ENCODE results near the gene SUGCT. TPM values are rescaled to one million over a fixed set of nuclear protein-coding genes. Genes with fewer than 3 reads are reported as not detected.

SUGCT gene
- polyA plus RNA-seq, 1 donor: 18.8 TPM

DNA sequence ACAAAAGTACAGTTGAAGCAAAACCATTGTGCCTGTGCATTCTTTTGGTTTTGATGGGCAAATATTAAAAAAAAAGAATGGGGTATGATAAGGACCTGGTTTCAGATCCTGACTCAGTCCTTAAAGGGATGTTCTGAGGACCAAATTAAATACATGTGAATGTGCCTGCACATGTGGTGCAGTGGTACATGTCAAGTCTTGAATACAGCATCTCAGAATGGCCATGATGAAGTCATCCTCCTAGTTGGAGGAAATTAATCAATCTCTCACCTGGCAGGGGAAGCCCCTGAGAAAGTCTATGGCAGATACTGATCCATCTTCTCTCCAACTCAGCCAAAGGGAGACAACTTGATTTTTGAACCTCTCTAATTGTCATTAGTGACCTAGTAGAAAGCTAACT is 207.0 kb downstream of the SUGCT start:
- Histone ChIP-seq H3K4me1 (ENCODE audit: control insufficient read depth, insufficient read depth, low read length) (no peaks in the 10 kb centered on the region), H3K36me3 (ENCODE audit: control insufficient read depth, insufficient read depth, low read length) (no peaks in the 10 kb centered on the region), H3K27me3 (ENCODE audit: control insufficient read depth, insufficient read depth, low read length) (no peaks in the 10 kb centered on the region), H3K4me3 (ENCODE audit: low read length) (no peak overlapping the region), H3K9me3 (ENCODE audit: control insufficient read depth, low read depth, low read length) (no peaks in the 10 kb centered on the region), H3K27ac (ENCODE audit: low read length) (no peak overlapping the region)
- DNase-seq: no peak

GRCh38 chr7:40346554-40346953 is 211.7 kb downstream of the SUGCT start:
- no peaks in the 10 kb centered on the region for H3K9me3 ChIP-seq (ENCODE audit: control insufficient read depth, low read depth, low read length)
- H3K4me1 ChIP-seq (ENCODE audit: control insufficient read depth, insufficient read depth, low read length): no peaks in the 10 kb centered on the region
- DNase-seq: no peak
- WGBS (ENCODE audit: insufficient coverage, low lambda C conversion rate): no CpG with 5 or more reads among the region's 5 CpGs
- H3K27me3 ChIP-seq (ENCODE audit: control insufficient read depth, insufficient read depth, low read length): no peaks in the 10 kb centered on the region
- no peaks in the 10 kb centered on the region for H3K36me3 ChIP-seq (ENCODE audit: control insufficient read depth, insufficient read depth, low read length)
- no peak overlapping the region for H3K27ac ChIP-seq (ENCODE audit: low read length)
- H3K4me3 ChIP-seq (ENCODE audit: low read length): no peak overlapping the region

DNA sequence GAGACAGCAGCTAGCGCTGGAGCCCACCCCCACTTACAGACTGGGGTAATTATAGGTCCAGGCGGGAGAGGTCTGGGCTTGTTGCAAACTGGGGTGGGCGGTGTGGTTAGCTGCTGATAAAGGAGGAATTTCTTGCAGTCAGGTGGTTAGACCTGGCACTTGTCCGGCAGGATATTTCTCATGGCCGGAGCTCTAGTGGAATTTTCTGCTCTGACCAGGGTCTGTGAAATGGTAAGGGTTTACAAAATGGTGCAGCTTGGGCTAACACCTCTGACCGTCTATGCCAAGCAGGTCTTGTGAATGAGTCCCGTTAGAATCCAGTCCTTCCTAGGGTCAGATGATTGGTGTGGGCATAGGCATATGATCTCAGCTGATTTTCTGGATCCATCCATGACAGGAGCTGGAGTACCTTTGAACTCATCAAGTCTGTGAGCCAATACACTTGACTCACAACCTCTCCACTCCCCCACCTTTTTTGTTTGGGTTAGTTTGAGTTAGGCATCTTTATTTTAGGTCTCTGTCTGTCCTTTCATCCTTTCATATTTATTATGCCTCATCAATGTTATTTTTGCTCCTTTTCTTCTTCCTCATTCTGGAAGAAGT is 213.4 kb downstream of the SUGCT start:
- no peaks in the 10 kb centered on the region for H3K36me3 ChIP-seq (ENCODE audit: control insufficient read depth, insufficient read depth, low read length)
- no peak overlapping the region for H3K27ac ChIP-seq (ENCODE audit: low read length)
- WGBS (ENCODE audit: insufficient coverage, low lambda C conversion rate): no CpG with 5 or more reads among the region's 7 CpGs
- H3K4me3 ChIP-seq (ENCODE audit: low read length): no peak overlapping the region
- no peaks in the 10 kb centered on the region for H3K9me3 ChIP-seq (ENCODE audit: control insufficient read depth, low read depth, low read length)
- H3K27me3 ChIP-seq (ENCODE audit: control insufficient read depth, insufficient read depth, low read length): no peaks in the 10 kb centered on the region
- DNase-seq: no peak
- no peaks in the 10 kb centered on the region for H3K4me1 ChIP-seq (ENCODE audit: control insufficient read depth, insufficient read depth, low read length)

DNA sequence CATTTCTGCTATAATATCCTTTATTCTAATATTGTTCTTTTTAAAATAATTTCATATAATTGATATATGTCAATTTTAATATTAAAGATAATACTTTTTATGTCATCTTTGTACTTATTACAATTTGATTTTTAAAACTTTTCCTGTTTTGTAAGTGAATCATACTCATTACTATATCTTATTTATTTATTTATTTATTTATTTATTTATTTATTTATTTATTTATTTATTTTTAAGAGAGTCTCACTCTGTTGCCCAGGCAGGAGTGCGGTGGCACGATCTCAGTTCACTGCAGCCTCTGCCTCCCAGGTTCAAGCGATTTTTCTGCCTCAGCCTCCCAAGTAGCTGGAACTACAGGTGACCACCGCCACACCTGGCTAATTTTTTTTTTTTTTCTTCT is 215.3 kb downstream of the SUGCT start:
- H3K4me3 ChIP-seq (ENCODE audit: low read length): no peak overlapping the region
- H3K27ac ChIP-seq (ENCODE audit: low read length): no peak overlapping the region
- 100% methylated on average over 2 of the region's 4 CpGs for WGBS (ENCODE audit: insufficient coverage, low lambda C conversion rate)
- H3K4me1 ChIP-seq (ENCODE audit: control insufficient read depth, insufficient read depth, low read length): no peaks in the 10 kb centered on the region
- no peak for DNase-seq
- H3K9me3 ChIP-seq (ENCODE audit: control insufficient read depth, low read depth, low read length): no peaks in the 10 kb centered on the region
- no peaks in the 10 kb centered on the region for H3K27me3 ChIP-seq (ENCODE audit: control insufficient read depth, insufficient read depth, low read length)
- no peaks in the 10 kb centered on the region for H3K36me3 ChIP-seq (ENCODE audit: control insufficient read depth, insufficient read depth, low read length)

DNA sequence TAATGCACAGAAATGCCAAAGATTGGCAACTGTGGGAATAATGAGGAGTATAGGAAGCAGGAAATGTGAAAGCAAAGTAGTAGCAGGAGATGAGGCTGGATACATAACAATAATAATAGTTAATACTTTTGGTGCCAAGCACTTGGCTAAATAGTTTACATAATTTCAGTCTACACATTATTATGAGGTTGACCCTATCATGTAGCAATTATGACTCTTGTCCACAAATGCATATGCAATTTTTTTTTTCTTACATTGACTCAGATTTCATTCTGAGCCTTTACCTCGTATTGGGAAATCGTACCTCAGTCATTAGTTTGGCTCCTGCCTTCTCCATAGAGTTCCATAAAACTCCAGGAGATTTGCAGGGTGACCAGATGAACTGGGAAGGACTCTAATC is 219.9 kb downstream of the SUGCT start:
- 90% methylated on average over 2 of the region's 2 CpGs for WGBS (ENCODE audit: insufficient coverage, low lambda C conversion rate)
- Histone ChIP-seq H3K27ac (ENCODE audit: low read length) (no peak overlapping the region), H3K27me3 (ENCODE audit: control insufficient read depth, insufficient read depth, low read length) (no peaks in the 10 kb centered on the region), H3K9me3 (ENCODE audit: control insufficient read depth, low read depth, low read length) (no peaks in the 10 kb centered on the region), H3K36me3 (ENCODE audit: control insufficient read depth, insufficient read depth, low read length) (no peaks in the 10 kb centered on the region), H3K4me1 (ENCODE audit: control insufficient read depth, insufficient read depth, low read length) (no peaks in the 10 kb centered on the region), H3K4me3 (ENCODE audit: low read length) (no peak overlapping the region)
- no peak for DNase-seq

GRCh38 chr7:40356312-40356711 is 221.5 kb downstream of the SUGCT start:
- no peaks in the 10 kb centered on the region for H3K27me3 ChIP-seq (ENCODE audit: control insufficient read depth, insufficient read depth, low read length)
- H3K4me1 ChIP-seq (ENCODE audit: control insufficient read depth, insufficient read depth, low read length): no peaks in the 10 kb centered on the region
- no peak overlapping the region for H3K4me3 ChIP-seq (ENCODE audit: low read length)
- no peak overlapping the region for H3K27ac ChIP-seq (ENCODE audit: low read length)
- no peaks in the 10 kb centered on the region for H3K36me3 ChIP-seq (ENCODE audit: control insufficient read depth, insufficient read depth, low read length)
- H3K9me3 ChIP-seq (ENCODE audit: control insufficient read depth, low read depth, low read length): no peaks in the 10 kb centered on the region
- no peak for DNase-seq
- WGBS (ENCODE audit: insufficient coverage, low lambda C conversion rate): 100% methylated on average over 2 of the region's 3 CpGs

DNA sequence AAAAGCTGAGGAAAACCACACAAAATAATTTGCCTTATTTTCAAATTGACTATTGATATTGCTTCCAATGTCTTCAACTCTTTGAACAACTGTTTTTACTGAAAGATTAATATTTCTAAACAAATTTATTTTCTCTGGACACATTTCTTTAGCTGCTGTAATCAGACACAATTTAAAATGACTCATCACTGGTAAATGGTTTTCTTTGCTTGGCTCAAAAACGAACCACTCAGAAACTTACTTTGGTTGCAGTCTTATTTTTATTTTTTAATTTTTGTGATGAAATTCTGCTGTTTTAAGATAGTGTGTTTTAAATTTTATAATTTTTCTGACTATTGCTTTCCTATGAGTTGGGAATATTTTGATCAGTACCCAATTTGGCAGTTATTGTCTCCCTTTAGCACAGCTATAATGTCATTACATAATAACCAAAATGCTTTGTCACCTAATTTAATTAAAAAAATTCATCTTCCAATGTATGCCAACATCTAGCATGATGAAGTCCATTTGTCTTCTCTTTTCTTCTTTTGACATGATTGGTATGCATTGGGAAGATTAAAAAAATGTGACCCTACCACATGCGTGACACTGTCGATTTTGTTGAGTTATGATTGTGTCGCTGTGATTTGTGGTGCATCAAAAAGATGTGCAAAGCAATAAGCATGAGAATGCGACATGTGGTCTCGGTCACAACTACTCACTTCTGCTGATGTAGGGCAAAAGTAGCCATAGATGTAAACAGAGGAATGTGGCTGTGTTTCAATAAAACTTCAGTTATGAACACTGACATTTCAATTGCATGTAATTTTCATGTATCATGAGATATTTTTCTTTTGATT is 222.3 kb downstream of the SUGCT start:
- Histone ChIP-seq H3K4me1 (ENCODE audit: control insufficient read depth, insufficient read depth, low read length) (no peaks in the 10 kb centered on the region), H3K27me3 (ENCODE audit: control insufficient read depth, insufficient read depth, low read length) (no peaks in the 10 kb centered on the region), H3K4me3 (ENCODE audit: low read length) (no peak overlapping the region), H3K36me3 (ENCODE audit: control insufficient read depth, insufficient read depth, low read length) (no peaks in the 10 kb centered on the region), H3K27ac (ENCODE audit: low read length) (no peak overlapping the region), H3K9me3 (ENCODE audit: control insufficient read depth, low read depth, low read length) (no peaks in the 10 kb centered on the region)
- no peak for DNase-seq
- WGBS (ENCODE audit: insufficient coverage, low lambda C conversion rate): 91% methylated on average over 4 of the region's 6 CpGs

GRCh38 chr7:40369641-40370277 is 235.0 kb downstream of the SUGCT start:
- Histone ChIP-seq H3K27me3 (ENCODE audit: control insufficient read depth, insufficient read depth, low read length) (no peaks in the 10 kb centered on the region), H3K36me3 (ENCODE audit: control insufficient read depth, insufficient read depth, low read length) (no peaks in the 10 kb centered on the region), H3K9me3 (ENCODE audit: control insufficient read depth, low read depth, low read length) (no peaks in the 10 kb centered on the region), H3K4me1 (ENCODE audit: control insufficient read depth, insufficient read depth, low read length) (no peaks in the 10 kb centered on the region), H3K4me3 (ENCODE audit: low read length) (no peak overlapping the region), H3K27ac (ENCODE audit: low read length) (no peak overlapping the region)
- DNase-seq: no peak
- 93% methylated on average over 3 of the region's 5 CpGs for WGBS (ENCODE audit: insufficient coverage, low lambda C conversion rate)

GRCh38 chr7:40371806-40372440 is 237.1 kb downstream of the SUGCT start:
- Histone ChIP-seq H3K4me3 (ENCODE audit: low read length) (no peak overlapping the region), H3K27me3 (ENCODE audit: control insufficient read depth, insufficient read depth, low read length) (no peaks in the 10 kb centered on the region), H3K9me3 (ENCODE audit: control insufficient read depth, low read depth, low read length) (no peaks in the 10 kb centered on the region), H3K36me3 (ENCODE audit: control insufficient read depth, insufficient read depth, low read length) (no peaks in the 10 kb centered on the region), H3K4me1 (ENCODE audit: control insufficient read depth, insufficient read depth, low read length) (no peaks in the 10 kb centered on the region), H3K27ac (ENCODE audit: low read length) (no peak overlapping the region)
- 73% methylated on average over 2 of the region's 4 CpGs for WGBS (ENCODE audit: insufficient coverage, low lambda C conversion rate)
- no peak for DNase-seq

- no peaks in the 10 kb centered on the region for H3K4me1 ChIP-seq (ENCODE audit: control insufficient read depth, insufficient read depth, low read length)
- no peaks in the 10 kb centered on the region for H3K9me3 ChIP-seq (ENCODE audit: control insufficient read depth, low read depth, low read length)
- H3K27me3 ChIP-seq (ENCODE audit: control insufficient read depth, insufficient read depth, low read length): no peaks in the 10 kb centered on the region
- no CpG with 5 or more reads among the region's 2 CpGs for WGBS (ENCODE audit: insufficient coverage, low lambda C conversion rate)
- no peak overlapping the region for H3K27ac ChIP-seq (ENCODE audit: low read length)
- no peaks in the 10 kb centered on the region for H3K36me3 ChIP-seq (ENCODE audit: control insufficient read depth, insufficient read depth, low read length)
- DNase-seq: no peak
- no peak overlapping the region for H3K4me3 ChIP-seq (ENCODE audit: low read length)
Observed at GRCh38 chr7:40374575-40374974, 239.8 kb downstream of the SUGCT start.
